Astrocyte of the cerebellum (primary cell): ENCODE data around the gene NEO1.
"Not testable (repeated sequence)": the region's sequence is repeated elsewhere in the genome, so short reads cannot be mapped to it uniquely, and the experiment has no call there.

Experiments used
- DNase-seq: peaks from one replicate; pipeline ENCODE4 v3.0.0-alpha.2; 2011; ENCODE audit warnings: low read depth
- H3K4me3 ChIP-seq: 2 replicates; pipeline ENCODE4 v1.5.1; 2011; ENCODE audit warnings: mild to moderate bottlenecking, low read depth, low read length, moderate library complexity
- in situ Hi-C: cut with HindIII; loops from 2 replicates; pipeline ENCODE4 v1.10.0; 2017; ENCODE audit warnings: low sequenced_read_pairs
- TF ChIP-seq, protein P1 (sequence below): IDR thresholded peaks from 2 replicates; pipeline ENCODE4 v1.5.1; 2012; ENCODE audit warnings: low read length, low read depth, moderate library complexity, mild to moderate bottlenecking; ENCODE audit errors: missing control alignments

The NEO1 gene

DNA sequence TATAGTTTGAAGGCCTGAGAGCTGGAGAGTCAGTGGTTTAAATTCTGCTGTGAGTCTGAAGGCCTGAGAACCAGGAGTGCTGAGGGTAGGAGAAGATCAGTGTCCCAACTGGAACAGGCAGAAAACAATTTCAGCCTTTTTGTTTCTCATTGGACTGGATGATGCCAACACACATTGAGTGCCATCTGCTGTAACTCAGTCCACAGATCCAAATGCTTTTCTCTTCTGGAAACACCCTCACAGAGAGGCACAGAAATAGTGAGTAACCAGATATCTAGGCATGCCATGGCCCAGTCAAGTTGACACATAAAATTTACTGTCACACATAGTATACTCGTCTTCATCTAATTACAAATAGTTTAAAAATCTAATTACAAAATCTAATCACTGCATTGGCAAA, 100.8 kb downstream of the NEO1 start:
- in situ Hi-C loops, result no loop called here
- H3K4me3 ChIP-seq, result no peak overlapping the region
- TF ChIP-seq, protein P1, sequence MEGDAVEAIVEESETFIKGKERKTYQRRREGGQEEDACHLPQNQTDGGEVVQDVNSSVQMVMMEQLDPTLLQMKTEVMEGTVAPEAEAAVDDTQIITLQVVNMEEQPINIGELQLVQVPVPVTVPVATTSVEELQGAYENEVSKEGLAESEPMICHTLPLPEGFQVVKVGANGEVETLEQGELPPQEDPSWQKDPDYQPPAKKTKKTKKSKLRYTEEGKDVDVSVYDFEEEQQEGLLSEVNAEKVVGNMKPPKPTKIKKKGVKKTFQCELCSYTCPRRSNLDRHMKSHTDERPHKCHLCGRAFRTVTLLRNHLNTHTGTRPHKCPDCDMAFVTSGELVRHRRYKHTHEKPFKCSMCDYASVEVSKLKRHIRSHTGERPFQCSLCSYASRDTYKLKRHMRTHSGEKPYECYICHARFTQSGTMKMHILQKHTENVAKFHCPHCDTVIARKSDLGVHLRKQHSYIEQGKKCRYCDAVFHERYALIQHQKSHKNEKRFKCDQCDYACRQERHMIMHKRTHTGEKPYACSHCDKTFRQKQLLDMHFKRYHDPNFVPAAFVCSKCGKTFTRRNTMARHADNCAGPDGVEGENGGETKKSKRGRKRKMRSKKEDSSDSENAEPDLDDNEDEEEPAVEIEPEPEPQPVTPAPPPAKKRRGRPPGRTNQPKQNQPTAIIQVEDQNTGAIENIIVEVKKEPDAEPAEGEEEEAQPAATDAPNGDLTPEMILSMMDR, result no peak
- DNase-seq, result no peak

DNA sequence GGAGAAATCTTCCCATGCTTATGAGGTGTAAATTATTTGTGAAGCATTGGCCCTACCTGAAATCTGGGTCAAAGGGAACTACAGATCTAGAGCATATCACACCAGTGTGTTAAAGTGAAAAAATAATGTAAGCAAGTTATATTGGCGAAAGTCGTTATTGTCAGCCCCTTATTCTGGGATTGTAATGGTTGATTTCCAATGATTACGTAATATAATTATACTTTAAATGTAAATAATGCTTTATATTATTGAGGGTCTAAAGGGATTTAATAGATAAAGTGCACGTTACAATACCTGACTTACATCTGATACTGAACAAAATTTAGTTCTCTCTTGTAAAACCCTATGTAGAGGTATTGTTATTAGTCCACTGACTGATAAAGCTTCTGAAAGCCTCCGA, 101.2 kb downstream of the NEO1 start:
- in situ Hi-C loops, result no loop called here
- TF ChIP-seq, protein P1, result no peak
- DNase-seq, result no peak
- H3K4me3 ChIP-seq, result no peak overlapping the region

DNA sequence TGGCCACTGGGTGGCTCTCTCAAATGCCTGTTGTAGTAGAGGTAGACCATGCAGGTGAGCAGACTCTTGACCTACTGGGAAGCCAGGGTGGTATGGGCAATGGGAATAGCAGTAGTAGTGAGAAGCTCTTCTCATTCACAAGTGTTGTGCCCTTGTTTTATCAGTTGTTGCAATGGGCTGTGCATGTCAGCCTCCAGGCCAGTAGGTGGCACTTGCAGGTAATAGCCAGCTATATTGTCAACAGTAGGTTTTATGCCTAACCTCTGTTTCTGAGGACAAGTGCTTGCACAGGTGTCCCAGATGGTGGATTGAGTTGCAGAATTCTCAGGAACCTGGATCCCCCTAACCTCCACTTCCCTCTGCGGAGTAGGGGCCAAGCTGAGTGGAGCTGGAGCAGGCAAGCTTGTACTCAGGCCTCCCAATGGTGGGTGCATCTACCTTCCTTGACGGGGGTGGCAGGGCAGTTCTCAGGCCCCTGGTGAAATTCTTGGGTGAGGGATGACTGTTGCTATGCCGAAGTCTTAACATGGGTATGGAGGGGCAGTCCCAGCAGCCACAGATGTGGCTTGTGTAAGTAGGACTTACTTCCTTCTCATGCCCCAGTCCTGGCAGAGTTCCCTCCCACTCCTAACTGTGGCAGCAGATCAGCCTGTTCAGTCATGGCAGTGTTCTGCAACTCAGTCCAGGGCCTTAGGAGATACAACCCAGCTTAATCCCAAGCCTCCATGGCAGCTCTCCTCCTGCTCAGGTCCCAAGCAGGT, 104.3 kb downstream of the NEO1 start:
- no peak for DNase-seq
- H3K4me3 ChIP-seq, result no peak overlapping the region
- in situ Hi-C loops, result no loop called here
- TF ChIP-seq, protein P1, result no peak

DNA sequence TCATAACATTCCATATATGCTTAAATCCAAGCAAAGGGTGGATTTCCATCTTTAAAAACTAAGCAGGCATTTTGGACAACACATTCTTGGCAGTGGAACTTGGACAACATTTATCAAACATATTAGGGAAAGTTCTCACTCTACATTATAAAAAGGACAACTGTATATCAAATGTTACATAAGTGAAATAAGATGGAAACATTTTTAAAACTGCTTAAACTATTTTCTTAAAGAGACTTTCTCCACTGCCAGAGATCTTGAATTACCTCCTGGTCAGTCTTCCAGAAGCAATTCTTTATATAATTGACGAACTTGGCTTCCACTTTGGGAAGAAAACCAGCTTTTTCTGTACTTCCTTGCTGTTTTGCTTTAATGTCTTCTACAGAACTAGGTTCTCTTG, 109.3 kb downstream of the NEO1 start:
- H3K4me3 ChIP-seq, result no peak overlapping the region
- no peak for DNase-seq
- TF ChIP-seq, protein P1, result no peak
- in situ Hi-C loops, result no loop called here

DNA sequence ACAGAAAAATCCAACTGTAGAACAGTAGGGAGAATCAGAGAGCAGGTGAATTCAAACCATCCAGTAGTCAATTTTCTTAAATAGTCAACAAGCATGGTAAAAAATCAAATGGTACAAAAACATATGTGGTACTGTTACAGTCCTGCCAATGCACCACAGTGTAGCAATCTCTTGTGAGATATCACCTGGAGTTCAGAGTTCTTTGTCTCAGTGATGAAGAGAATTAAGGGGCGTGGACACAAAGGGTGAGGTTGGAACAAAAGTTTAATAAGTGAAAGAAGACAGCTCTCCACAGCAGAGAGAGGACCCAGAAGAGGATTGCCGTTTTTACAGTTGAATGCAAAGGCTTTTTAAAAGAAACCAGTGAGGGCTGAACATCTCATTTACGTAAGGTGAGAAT, 113.2 kb downstream of the NEO1 start:
- in situ Hi-C loops, result no loop called here
- TF ChIP-seq, protein P1, result no peak
- no peak for DNase-seq
- H3K4me3 ChIP-seq, result no peak overlapping the region

DNA sequence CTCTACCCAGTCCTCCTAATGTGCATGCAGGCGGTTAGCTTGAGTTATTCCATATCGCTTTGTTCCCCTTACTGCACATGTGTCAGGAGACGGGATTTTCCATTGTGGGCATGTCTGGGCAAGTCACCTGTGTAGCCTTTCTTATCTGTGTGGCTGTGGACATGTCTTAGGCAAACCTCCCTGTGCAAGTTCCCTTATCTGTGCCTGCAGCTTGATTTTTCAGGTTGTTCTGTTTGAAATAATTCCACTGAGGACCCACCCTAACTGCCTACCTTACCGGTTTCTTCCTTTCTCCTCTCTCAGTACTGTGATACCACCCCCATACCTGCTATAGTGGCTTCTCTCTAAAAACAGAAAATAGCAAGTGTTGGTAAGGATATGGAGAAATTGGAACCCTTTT, 113.6 kb downstream of the NEO1 start:
- TF ChIP-seq, protein P1, result no peak
- DNase-seq, result no peak
- in situ Hi-C loops, result no loop called here
- no peak overlapping the region for H3K4me3 ChIP-seq

DNA sequence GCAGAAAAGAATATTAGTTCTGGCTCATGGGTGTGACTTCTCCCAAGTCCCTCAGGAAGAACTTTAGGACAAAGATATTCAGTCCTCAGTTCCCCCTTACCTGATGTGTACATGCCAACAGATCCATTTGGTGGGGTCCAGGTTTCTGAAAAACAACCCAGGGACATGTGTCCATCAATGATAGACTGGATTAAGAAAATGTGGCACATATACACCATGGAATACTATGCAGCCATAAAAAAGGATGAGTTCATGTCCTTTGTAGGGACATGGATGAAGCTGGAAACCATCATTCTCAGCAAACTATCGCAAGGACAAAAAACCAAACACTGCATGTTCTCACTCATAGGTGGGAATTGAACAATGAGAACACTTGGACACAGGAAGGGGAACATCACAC, 114.4 kb downstream of the NEO1 start:
- DNase-seq, in situ Hi-C loops, H3K4me3 ChIP-seq: not testable (repeated sequence)
